ENCODE measurements around the gene CCR3. TPM values are rescaled to one million over a fixed set of nuclear protein-coding genes. Genes with fewer than 3 reads are reported as not detected.

The CCR3 gene
- total RNA-seq, 2 donors from 2014 or later: not detected

- intact Hi-C loops (cut with DNase I): no loop called here
- Histone ChIP-seq H3K36me3 (no peaks in the 10 kb centered on the region), H3K9me3 (no peaks in the 10 kb centered on the region), H3K27me3 (replicated peaks; ENCODE audit: insufficient read depth) (no peaks in the 10 kb centered on the region), H3K27ac (no peak overlapping the region), H3K4me1 (replicated peaks) (no peaks in the 10 kb centered on the region), H3K4me3 (no peak overlapping the region)
- WGBS: 96% methylated on average over 3 of the region's 3 CpGs
- no peak for DNase-seq (ENCODE audit: low spot score)
- TF ChIP-seq, protein P1, sequence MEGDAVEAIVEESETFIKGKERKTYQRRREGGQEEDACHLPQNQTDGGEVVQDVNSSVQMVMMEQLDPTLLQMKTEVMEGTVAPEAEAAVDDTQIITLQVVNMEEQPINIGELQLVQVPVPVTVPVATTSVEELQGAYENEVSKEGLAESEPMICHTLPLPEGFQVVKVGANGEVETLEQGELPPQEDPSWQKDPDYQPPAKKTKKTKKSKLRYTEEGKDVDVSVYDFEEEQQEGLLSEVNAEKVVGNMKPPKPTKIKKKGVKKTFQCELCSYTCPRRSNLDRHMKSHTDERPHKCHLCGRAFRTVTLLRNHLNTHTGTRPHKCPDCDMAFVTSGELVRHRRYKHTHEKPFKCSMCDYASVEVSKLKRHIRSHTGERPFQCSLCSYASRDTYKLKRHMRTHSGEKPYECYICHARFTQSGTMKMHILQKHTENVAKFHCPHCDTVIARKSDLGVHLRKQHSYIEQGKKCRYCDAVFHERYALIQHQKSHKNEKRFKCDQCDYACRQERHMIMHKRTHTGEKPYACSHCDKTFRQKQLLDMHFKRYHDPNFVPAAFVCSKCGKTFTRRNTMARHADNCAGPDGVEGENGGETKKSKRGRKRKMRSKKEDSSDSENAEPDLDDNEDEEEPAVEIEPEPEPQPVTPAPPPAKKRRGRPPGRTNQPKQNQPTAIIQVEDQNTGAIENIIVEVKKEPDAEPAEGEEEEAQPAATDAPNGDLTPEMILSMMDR (IDR thresholded peaks at IDR 0.05): no peak
Observed at GRCh38 chr3:46245146-46245545, 2.9 kb downstream of the CCR3 start.

- Histone ChIP-seq H3K4me3 (no peak overlapping the region), H3K9me3 (no peaks in the 10 kb centered on the region), H3K4me1 (replicated peaks) (no peaks in the 10 kb centered on the region), H3K27me3 (replicated peaks; ENCODE audit: insufficient read depth) (no peaks in the 10 kb centered on the region), H3K36me3 (no peaks in the 10 kb centered on the region), H3K27ac (no peak overlapping the region)
- no peak for TF ChIP-seq POLR2AphosphoS5 (IDR thresholded peaks at IDR 0.05)
- TF ChIP-seq POLR2A (IDR thresholded peaks at IDR 0.05): no peak
- TF ChIP-seq, protein P1 (IDR thresholded peaks at IDR 0.05): no peak
- intact Hi-C loops (cut with DNase I): no loop called here
- no peak for DNase-seq (ENCODE audit: low spot score)
- 77% methylated on average over 1 of the region's 1 CpG for WGBS
Observed at GRCh38 chr3:46252980-46253379, 10.7 kb downstream of the CCR3 start.

GRCh38 chr3:46258525-46258924 lies 16.3 kb downstream of the CCR3 start:
- no peak for DNase-seq (ENCODE audit: low spot score)
- H3K4me3 ChIP-seq: no peak overlapping the region
- intact Hi-C loops (cut with DNase I): no loop called here
- H3K4me1 ChIP-seq (replicated peaks): no peaks in the 10 kb centered on the region
- no peaks in the 10 kb centered on the region for H3K9me3 ChIP-seq
- TF ChIP-seq POLR2AphosphoS5 (IDR thresholded peaks at IDR 0.05): no peak
- TF ChIP-seq, protein P1 (IDR thresholded peaks at IDR 0.05): no peak
- TF ChIP-seq POLR2A (IDR thresholded peaks at IDR 0.05): no peak
- no peaks in the 10 kb centered on the region for H3K36me3 ChIP-seq
- no peaks in the 10 kb centered on the region for H3K27me3 ChIP-seq (replicated peaks; ENCODE audit: insufficient read depth)
- 94% methylated on average over 2 of the region's 2 CpGs for WGBS
- no peak overlapping the region for H3K27ac ChIP-seq

DNA sequence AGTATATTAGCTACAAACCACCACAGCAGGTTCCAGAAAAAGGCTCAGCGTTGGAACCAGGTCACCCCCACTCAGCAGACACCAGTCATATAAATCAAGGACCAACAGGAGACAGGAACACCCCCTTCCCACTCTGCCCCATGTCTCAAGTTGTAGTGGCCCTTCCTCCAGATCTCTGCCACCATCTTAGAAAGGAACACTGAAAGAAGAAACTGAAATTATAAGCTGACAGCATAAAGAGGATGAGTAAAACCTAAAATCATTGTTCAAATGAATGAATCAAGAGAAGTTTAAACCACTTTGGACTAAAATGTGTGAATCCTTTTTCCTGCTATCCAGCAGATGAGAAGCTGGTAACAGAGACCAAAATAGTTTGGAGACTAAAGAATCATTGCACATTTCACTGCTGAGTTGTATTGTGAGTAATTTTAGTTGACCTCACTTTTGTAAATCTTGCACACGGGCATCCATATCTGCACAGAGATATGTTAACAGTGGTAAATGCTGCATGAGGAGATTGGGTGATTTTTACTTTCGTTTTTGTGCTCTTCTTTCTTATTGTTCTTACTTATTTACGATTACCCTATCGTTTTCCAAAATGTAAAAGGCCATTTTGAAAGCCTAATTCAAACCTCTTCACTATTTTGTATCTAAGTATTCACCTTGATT lies 19.8 kb downstream of the CCR3 start:
- TF ChIP-seq POLR2AphosphoS5 (IDR thresholded peaks at IDR 0.05) (no peak), POLR2A (IDR thresholded peaks at IDR 0.05) (no peak)
- TF ChIP-seq, protein P1 (IDR thresholded peaks at IDR 0.05): no peak
- 65% methylated on average over 5 of the region's 5 CpGs for WGBS
- H3K4me3 ChIP-seq: no peak overlapping the region
- H3K36me3 ChIP-seq: no peaks in the 10 kb centered on the region
- no peak for DNase-seq (ENCODE audit: low spot score)
- no peaks in the 10 kb centered on the region for H3K27me3 ChIP-seq (replicated peaks; ENCODE audit: insufficient read depth)
- no peaks in the 10 kb centered on the region for H3K9me3 ChIP-seq
- no peak overlapping the region for H3K27ac ChIP-seq
- no peaks in the 10 kb centered on the region for H3K4me1 ChIP-seq (replicated peaks)
- intact Hi-C loops (cut with DNase I): no loop called here

- TF ChIP-seq POLR2A (IDR thresholded peaks at IDR 0.05) (no peak), POLR2AphosphoS5 (IDR thresholded peaks at IDR 0.05) (no peak)
- TF ChIP-seq, protein P1 (IDR thresholded peaks at IDR 0.05): no peak
- intact Hi-C loops (cut with DNase I): no loop called here
- H3K9me3 ChIP-seq: no peaks in the 10 kb centered on the region
- 61% methylated on average over 1 of the region's 1 CpG for WGBS
- no peak overlapping the region for H3K27ac ChIP-seq
- no peak for DNase-seq (ENCODE audit: low spot score)
- no peaks in the 10 kb centered on the region for H3K4me1 ChIP-seq (replicated peaks)
- H3K27me3 ChIP-seq (replicated peaks; ENCODE audit: insufficient read depth): no peaks in the 10 kb centered on the region
- H3K4me3 ChIP-seq: no peak overlapping the region
- H3K36me3 ChIP-seq: no peaks in the 10 kb centered on the region
Observed at GRCh38 chr3:46264002-46264401, 21.7 kb downstream of the CCR3 start.
